ENCODE measurements around the gene YTHDC1.

DNA sequence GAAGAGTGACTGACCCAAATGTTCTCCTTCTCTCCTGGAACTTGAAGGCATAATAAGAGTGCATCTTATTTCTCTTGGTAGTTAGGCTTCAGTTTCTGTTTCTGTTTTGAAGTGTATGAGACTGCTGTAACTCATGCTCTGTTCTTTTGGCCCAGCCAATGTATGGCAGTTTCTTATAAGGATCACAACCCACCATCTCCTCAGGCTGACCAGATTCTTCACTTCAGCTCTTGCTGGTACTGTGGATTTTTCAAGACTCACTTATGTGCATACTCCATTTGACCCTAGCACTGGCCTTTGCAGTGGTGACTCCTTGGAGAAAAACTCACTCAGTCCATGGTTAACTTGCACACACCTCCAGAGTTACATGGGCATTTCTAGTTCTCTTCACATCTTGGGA is 9.6 kb upstream of the YTHDC1 start:
- TF ChIP-seq EZH2 (IDR thresholded peaks at IDR 0.05; ENCODE audit: insufficient read depth, poor library complexity, severe bottlenecking) (no peak), EZH2phosphoT487 (IDR thresholded peaks at IDR 0.05; ENCODE audit: insufficient read depth, low read depth) (no peak)

Data from GM23248 (cell line).